Neutrophil (primary cell): Measurements from ENCODE around the gene NANOG.
A peak's percentile ranks its signal among the peaks of the same experiment; 100 is the strongest.
"Not testable (repeated sequence)": the region's sequence is repeated elsewhere in the genome, so short reads cannot be mapped to it uniquely, and the experiment has no call there.

Experiments
- H3K27ac ChIP-seq: fragments of 200-600 bp; sonication (generic); 2 replicates; pipeline ENCODE4 v1.5.1; 2016; ENCODE audit warnings: mild to moderate bottlenecking, moderate library complexity
- H3K27me3 ChIP-seq: fragments of 200-600 bp; sonication (generic); 2 replicates; pipeline ENCODE4 v1.6.0; 2016; ENCODE audit warnings: mild to moderate bottlenecking
- H3K36me3 ChIP-seq: fragments of 200-600 bp; sonication (generic); 2 replicates; pipeline ENCODE4 v1.5.1; 2017
- H3K4me1 ChIP-seq, 2 experiments: fragments of 200-600 bp in 1 of 2; sonication (generic) in 1 of 2; 1 replicate in 1 of 2; 2 replicates in 1 of 2; pipeline versions ENCODE4 v1.5.1 to v1.6.1; 2013 to 2016; ENCODE audit warnings: low read depth in 1 of 2, low read length in 1 of 2, mild to moderate bottlenecking in 1 of 2, moderate library complexity in 1 of 2; ENCODE audit not compliant: control insufficient read depth in 1 of 2, insufficient read depth in 1 of 2
- H3K4me3 ChIP-seq, 2 experiments: fragments of 200-600 bp in 1 of 2; sonication (generic) in 1 of 2; 1 replicate in 1 of 2; 2 replicates in 1 of 2; pipeline ENCODE4 v1.5.1; 2013 to 2016; ENCODE audit warnings: low read depth in 1 of 2, low read length in 1 of 2, mild to moderate bottlenecking in 1 of 2, moderate library complexity in 1 of 2
- H3K9me3 ChIP-seq: fragments of 200-600 bp; sonication (generic); 2 replicates; pipeline ENCODE4 v1.5.1; 2016
- CTCF ChIP-seq: fragments of 200-600 bp; sonication (generic); IDR thresholded peaks from 2 replicates; pipeline ENCODE4 v1.5.1; 2016; ENCODE audit warnings: antibody characterized with exemption

The NANOG gene

GRCh38 chr12:7788884-7789528 lies at the start of gene NANOG:
TSS of gene NANOG (plus strand) at chr12:7789402. CDS start at chr12:7789615, 213 bp downstream.
- H3K27ac ChIP-seq, result not testable (repeated sequence)

GRCh38 chr12:7747246-7747645 lies 42.0 kb upstream of the NANOG start, which contains the start of gene CLEC4C:
TSS of gene CLEC4C (minus strand) at chr12:7747375. CDS start at chr12:7747348, 27 bp downstream.
- no peaks in the 10 kb centered on the region for H3K27me3 ChIP-seq

More at GRCh38 chr12:7788884-7789528, at the start of gene NANOG:
- not testable (repeated sequence) for H3K36me3 ChIP-seq, H3K9me3 ChIP-seq, H3K27me3 ChIP-seq, H3K4me3 ChIP-seq
- peaks cover 23 to 27% of the 10 kb centered on the region in 2 experiments for H3K4me1 ChIP-seq

GRCh38 chr12:7748852-7749251 lies 40.4 kb upstream of the NANOG start:
- no peak overlapping the region for H3K4me3 ChIP-seq

More at GRCh38 chr12:7747246-7747645, 42.0 kb upstream of the NANOG start, which contains the start of gene CLEC4C:
- H3K4me1 ChIP-seq, result peaks cover 0 to 16% of the 10 kb centered on the region in 2 experiments
- H3K9me3 ChIP-seq, result no peaks in the 10 kb centered on the region
- TF ChIP-seq CTCF, result no peak
- H3K4me3 ChIP-seq, result peak within 1 kb of the TSS; percentile 40 to 57
- no peaks in the 10 kb centered on the region for H3K36me3 ChIP-seq
- H3K27ac ChIP-seq, result peak within 1 kb of the TSS; percentile 80

GRCh38 chr12:7749442-7749841 lies 39.8 kb upstream of the NANOG start:
- H3K9me3 ChIP-seq, result no peaks in the 10 kb centered on the region
- H3K27ac ChIP-seq, result no peak overlapping the region
- no peak for TF ChIP-seq CTCF

More at GRCh38 chr12:7748852-7749251, 40.4 kb upstream of the NANOG start:
- Histone ChIP-seq H3K27ac (no peak overlapping the region), H3K36me3 (no peaks in the 10 kb centered on the region), H3K4me1 (peaks cover 0 to 16% of the 10 kb centered on the region in 2 experiments), H3K27me3 (no peaks in the 10 kb centered on the region), H3K9me3 (no peaks in the 10 kb centered on the region)
- no peak for TF ChIP-seq CTCF

GRCh38 chr12:7750350-7750749 lies 38.9 kb upstream of the NANOG start:
- H3K9me3 ChIP-seq, result no peaks in the 10 kb centered on the region
- H3K4me3 ChIP-seq, result no peak overlapping the region
- H3K27me3 ChIP-seq, result no peaks in the 10 kb centered on the region
- no peaks in the 10 kb centered on the region for H3K36me3 ChIP-seq
- TF ChIP-seq CTCF, result no peak
- peaks cover 0 to 6% of the 10 kb centered on the region in 2 experiments for H3K4me1 ChIP-seq
- H3K27ac ChIP-seq, result no peak overlapping the region

More at GRCh38 chr12:7749442-7749841, 39.8 kb upstream of the NANOG start:
- no peaks in the 10 kb centered on the region for H3K36me3 ChIP-seq
- H3K4me3 ChIP-seq, result no peak overlapping the region
- H3K4me1 ChIP-seq, result peaks cover 0 to 13% of the 10 kb centered on the region in 2 experiments
- H3K27me3 ChIP-seq, result no peaks in the 10 kb centered on the region

GRCh38 chr12:7751394-7751793 lies 37.8 kb upstream of the NANOG start:
- no peak overlapping the region for H3K27ac ChIP-seq
- no peaks in the 10 kb centered on the region for H3K9me3 ChIP-seq
- no peak overlapping the region for H3K4me3 ChIP-seq
- H3K27me3 ChIP-seq, result no peaks in the 10 kb centered on the region
- H3K4me1 ChIP-seq, result no peaks in the 10 kb centered on the region
- TF ChIP-seq CTCF, result no peak
- H3K36me3 ChIP-seq, result no peaks in the 10 kb centered on the region

- H3K36me3 ChIP-seq, H3K9me3 ChIP-seq, H3K4me3 ChIP-seq, H3K27ac ChIP-seq, H3K27me3 ChIP-seq, H3K4me1 ChIP-seq: not testable (repeated sequence)
Observed at GRCh38 chr12:7751941-7752922, 37.0 kb upstream of the NANOG start.

- H3K4me1 ChIP-seq, H3K27me3 ChIP-seq, H3K27ac ChIP-seq, H3K36me3 ChIP-seq, H3K4me3 ChIP-seq, H3K9me3 ChIP-seq: not testable (repeated sequence)
Observed at GRCh38 chr12:7755668-7756067, 33.5 kb upstream of the NANOG start.
